Activated CD4-positive, CD25-positive, alpha-beta regulatory T cell treated with anti-CD3 and anti-CD28 coated beads, Interleukin-2, amount 50 U/mL, for 24 hours (primary cell): ENCODE measurements around the gene ALKBH3.

ENCODE experiments used
- ATAC-seq, 2 donors: fragments of 150-1000 bp; cut with Tn5 transposase; one replicate each; pipeline ENCODE4 v1.10.0; 2021; ENCODE audit warnings: mild to moderate bottlenecking in 1 of 2, moderate library complexity in 1 of 2

The ALKBH3 gene

DNA sequence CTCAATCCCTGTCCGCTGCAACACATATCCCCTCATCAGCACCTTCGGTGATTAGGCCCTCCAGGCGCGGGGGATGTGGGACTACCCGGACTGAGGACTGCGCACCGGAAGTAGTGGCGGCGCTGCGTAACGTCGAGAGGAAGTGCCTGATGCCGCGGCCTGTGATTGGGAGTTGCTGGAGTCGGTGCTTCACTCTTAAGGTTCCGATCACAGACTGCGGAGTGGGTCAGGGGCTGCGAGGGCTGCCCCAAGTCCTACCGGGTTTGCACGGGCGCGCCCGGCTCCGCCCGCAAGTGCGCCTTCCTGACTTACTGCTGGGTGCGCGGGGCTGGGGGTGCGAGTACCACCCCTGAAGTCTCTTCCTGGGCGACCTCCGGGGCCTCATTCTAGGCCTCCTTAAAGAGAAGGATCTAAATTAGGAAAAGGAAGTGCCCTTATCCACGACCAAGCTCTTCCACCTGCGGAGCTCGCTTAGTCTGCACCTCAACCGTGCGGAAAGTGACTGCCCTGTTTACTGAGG, at the start of gene ALKBH3:
ALKBH3 (plus strand) TSS at position 192 of the 520 bp plus-strand sequence. CDS start 1,822 bp downstream, outside the sequence.
- peak; percentile 100 for ATAC-seq

- peak; percentile 99 for ATAC-seq
Measured at GRCh38 chr11:43830928-43831440, 49.6 kb upstream of the ALKBH3 start.

DNA sequence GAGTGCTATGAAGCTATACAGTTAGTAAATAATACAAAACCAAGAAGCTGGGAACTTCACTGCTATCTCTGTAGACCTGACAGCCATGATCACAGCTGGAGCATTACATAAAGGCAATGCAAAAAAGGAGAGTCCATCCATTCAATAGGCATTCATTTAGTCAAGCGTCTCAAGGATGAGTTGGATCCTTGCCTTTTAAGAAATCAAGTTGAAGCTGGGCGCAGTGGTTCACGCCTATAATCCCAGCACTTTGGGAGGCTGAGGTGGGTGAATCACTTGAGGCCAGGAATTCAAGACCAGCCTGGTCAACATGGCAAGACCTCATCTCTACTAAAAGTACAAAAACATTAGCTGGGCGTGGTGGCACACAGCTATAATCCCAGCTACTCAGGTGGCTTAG, 48.1 kb upstream of the ALKBH3 start:
- no peak for ATAC-seq

GRCh38 chr11:43833657-43834073, 47.0 kb upstream of the ALKBH3 start:
- no peak for ATAC-seq

DNA sequence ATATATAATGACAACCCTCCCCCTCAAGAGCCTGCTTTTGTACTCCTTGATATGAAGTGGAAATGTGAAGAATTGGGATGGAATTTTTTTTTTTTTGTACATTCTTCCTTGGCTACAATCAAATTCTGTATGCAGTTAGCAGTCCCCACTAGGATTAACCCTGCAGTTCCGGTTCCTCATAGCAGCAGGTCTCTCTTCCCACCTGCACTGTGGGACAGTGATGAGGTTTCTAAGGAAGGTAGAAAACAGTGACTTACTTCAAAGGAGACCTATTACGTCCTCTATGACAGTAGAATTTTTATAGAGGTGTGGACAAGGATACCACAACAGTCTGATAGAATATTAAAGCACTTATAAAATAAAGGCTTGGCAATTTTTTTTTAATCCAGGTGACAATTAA, 46.3 kb upstream of the ALKBH3 start:
- ATAC-seq, result no peak

- ATAC-seq, result no peak
Measured at GRCh38 chr11:43835104-43835503, 45.5 kb upstream of the ALKBH3 start.

GRCh38 chr11:43837879-43838278, 42.8 kb upstream of the ALKBH3 start:
- ATAC-seq, result no peak

GRCh38 chr11:43842021-43842420, 38.6 kb upstream of the ALKBH3 start:
- ATAC-seq, result no peak

DNA sequence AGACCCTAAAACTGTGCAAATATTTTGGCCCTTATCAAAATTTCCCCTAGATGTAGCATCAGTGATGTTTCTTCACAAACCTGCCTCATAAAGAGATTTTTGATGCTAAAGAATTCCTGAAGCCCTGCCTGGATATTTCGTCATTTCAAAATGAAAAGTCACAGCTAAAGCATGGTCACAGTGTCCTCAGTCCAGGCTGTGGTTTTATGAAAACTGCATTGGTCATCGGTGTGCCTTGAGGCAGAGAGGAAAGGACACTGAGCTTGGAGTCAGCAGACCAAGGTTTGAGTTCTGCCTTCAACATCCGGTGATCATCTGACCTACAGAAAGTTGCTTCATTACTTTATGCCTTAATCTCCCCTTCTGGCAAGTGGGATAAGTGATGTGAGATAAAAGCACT, 34.8 kb upstream of the ALKBH3 start:
- ATAC-seq, result no peak

DNA sequence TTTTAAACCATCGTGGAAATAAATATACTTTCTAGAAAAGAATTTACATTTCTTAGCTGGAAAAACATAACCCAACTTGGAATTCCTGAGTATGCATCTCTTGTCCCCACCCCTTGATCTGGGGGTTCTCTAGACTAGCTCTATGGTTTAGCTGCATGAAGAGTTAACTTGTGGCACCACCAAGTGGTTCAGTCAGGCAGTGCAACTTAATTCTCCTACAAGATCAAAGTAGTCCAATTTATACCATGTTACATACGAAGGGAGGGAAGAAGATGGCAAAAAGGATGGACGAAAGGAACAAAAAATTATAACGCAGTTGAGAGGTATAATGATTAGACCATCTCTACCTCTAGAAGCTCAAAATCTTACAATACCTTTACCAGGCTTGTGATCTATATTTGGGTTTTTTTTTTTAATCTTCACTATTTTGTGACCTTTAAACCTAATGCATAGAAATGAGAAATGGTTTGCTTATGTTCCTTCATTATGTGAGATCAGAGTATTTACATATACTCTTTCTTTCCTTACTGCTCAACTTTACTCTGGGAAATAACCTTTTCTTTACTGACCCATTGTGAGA, 28.5 kb upstream of the ALKBH3 start:
- ATAC-seq, result peak; percentile 55 to 78

- ATAC-seq, result no peak
Measured at GRCh38 chr11:43853781-43854180, 26.9 kb upstream of the ALKBH3 start.

DNA sequence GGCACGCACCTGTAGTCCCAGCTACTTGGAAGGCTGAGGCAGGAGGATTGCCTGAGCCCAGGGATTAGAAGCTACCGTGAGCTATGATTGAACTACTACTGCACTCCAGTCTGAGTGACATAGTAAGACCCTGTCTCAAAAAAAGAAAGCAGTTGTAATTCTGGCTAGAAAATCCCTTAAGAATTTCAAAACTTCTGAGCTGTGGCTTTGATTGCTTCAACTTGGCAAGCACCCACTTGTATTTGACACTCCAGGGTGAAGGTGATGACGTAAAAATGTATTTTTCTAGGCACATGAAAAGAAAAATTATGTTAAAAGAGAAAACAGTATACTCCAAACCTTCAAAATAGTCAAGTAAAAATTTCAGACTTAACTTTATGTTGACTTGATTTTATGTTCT, 23.6 kb upstream of the ALKBH3 start:
- ATAC-seq, result no peak

DNA sequence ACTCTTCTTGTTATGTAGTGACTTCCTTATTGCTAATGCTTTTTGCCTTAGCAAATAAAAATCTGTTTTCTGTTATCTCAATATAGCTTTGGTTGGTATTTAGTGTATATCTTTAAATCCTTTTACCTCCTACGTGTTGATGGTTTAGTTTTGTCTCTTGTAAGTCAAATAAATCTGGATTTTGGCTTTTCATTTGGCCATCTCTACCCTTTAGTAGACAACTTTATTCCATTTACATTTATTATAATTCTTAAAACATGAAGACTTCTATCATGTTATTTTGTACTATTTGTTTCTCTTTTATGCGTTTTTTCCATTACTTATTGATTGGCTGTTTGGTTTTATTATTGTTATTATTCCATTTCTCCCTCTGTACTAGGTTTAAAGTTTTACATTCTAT, 19.5 kb upstream of the ALKBH3 start:
- no peak for ATAC-seq

- no peak for ATAC-seq
Measured at GRCh38 chr11:43866520-43866919, 14.1 kb upstream of the ALKBH3 start.

DNA sequence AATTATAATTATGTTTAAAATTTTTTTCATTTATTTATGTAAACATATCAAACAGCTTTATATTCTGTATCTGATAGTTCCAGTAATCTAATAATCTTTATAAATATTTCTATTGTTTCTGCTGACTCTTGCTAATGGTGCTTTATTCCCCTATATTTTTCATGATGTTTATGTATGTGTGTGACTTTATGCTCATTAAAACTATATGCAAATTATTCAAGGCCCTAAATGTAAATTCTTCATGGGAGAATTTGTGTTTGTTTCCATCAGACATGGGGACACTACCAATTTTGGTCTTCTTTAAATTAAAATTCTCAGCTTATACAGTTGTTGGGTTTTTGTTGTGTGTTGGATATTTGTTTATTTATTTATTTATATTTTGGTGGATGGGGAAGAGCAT, 13.7 kb upstream of the ALKBH3 start:
- ATAC-seq, result no peak

DNA sequence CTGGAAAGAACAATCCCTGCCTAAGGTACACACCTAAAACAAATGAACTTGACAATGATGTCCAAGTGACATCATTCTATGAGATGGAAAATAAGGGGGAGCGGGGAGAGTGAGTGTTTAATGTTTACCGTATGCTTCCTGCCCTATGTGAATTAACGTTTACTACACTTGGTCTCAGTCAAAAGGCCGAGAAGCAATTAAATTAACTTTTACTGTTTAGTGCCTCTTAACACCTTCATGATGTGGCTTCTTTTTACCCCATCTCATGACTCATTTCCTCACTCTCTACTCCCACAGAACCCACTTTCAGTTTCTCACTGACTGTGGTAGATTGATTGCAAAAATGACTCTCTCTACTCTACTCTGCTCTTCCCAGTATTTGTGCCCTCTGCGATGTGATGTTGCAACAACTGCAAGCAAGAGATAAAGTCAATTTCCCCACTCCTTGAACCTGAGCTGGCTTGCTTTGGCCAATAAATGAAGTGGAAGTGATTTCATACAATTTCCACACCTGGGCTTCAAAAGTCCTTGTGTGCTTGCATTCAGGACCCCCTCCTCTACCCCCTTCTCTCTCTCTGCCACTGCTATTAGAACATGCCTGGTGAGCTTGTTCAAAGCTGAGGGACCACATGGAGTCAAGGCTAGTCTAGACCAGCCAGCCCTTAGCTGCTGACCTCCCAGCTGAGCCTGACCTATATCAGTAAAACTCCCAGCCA, 11.6 kb upstream of the ALKBH3 start:
- ATAC-seq, result peak; percentile 98 to 99

DNA sequence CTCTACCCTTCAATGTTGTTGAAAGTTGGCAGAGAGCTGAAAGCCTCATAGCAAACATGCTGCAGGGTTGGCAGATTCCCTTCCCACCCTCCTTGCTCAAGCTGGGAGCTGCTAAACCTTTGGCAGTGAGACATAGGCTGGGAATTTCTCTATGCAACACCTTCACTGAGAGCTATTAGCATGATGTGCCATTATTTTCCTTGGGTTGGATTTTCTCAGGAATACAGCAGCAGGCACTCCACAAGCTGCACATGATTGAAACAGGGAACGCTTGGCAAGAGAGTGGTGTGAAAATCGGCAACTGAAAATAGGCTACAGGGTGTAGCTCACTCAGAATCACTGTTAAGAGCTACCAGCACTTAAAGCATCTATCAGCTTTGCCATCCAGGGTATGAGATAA, 9.6 kb upstream of the ALKBH3 start:
- ATAC-seq, result no peak

DNA sequence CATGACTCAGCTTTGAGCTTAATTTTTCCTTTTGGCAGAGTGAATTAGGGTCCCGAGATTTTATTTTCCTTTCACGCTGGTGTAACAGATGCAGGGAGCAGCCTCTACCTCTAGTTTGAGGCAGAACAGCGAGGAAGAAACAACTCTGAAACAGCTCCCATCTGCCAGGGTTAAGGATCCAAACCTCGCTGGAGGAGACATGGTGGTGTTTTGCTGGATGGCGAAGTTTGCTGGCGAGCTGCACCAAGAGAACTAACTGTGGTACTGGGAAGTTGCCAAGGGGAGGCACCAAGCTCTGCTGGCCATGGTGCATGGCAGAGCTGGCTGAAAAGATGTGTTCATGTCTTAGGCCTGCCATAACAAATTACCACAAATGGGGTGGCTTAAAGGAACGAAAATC, 7.6 kb upstream of the ALKBH3 start:
- no peak for ATAC-seq

- ATAC-seq, result no peak
Measured at GRCh38 chr11:43874078-43874477, 6.6 kb upstream of the ALKBH3 start.

- no peak for ATAC-seq
Measured at GRCh38 chr11:43874738-43875137, 5.9 kb upstream of the ALKBH3 start.

- peak in 1 of 2 donors; percentile 1 for ATAC-seq
Measured at GRCh38 chr11:43879789-43880639, 617 bp upstream of the ALKBH3 start.

GRCh38 chr11:43892851-43893250, 12.2 kb downstream of the ALKBH3 start:
- no peak for ATAC-seq

GRCh38 chr11:43894546-43894945, 13.9 kb downstream of the ALKBH3 start:
- no peak for ATAC-seq
